ENCODE measurements around the gene CDH4.

CDH4 gene

DNA sequence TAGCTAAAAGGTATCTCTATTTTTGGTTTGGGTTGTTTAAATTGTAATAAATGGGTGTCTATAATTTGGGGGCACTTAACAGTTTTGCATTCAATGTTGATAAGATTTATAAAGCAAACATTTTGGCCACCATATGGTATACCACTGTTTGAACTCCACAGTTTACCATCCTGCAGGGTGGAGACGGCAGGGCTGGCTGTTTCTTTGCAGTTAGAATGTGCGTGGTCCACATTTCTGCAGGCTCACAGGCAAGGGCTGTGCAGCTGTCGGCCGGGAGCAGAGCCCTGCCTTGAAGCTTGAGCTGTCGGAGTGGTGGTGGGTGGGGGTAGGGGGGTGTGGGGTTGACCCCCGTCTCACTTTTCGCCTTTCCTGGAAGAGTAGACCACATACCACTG, 135.9 kb downstream of the CDH4 start:
- no peak for DNase-seq (ENCODE audit: low spot score)
- no peak overlapping the region for H3K4ac ChIP-seq (ENCODE audit: low read length)
- H2BK5ac ChIP-seq (ENCODE audit: low read length), result no peak overlapping the region
- H3K23ac ChIP-seq (ENCODE audit: low read depth, low read length, poor library complexity), result no peak overlapping the region
- no peak overlapping the region for H4K8ac ChIP-seq (ENCODE audit: low read depth, low read length)
- H2BK120ac ChIP-seq (ENCODE audit: low read depth, low read length), result no peak overlapping the region
- H4K91ac ChIP-seq (ENCODE audit: low read depth, low read length, poor library complexity), result no peak overlapping the region
- WGBS, 2 donors (ENCODE audit: extremely low coverage in 2 of 2, insufficient read length in 2 of 2, insufficient replicate concordance in 1 of 2), result no CpG with 5 or more reads among the region's 7 CpGs
- H3K36me3 ChIP-seq (replicated peaks in 1 of 2; ENCODE audit: control insufficient read depth in 2 of 2, insufficient read depth in 2 of 2, low read length in 2 of 2), result peaks cover 0 to 5% of the 10 kb centered on the region in 2 donors
- H2AFZ ChIP-seq (ENCODE audit: low read length), result no peak overlapping the region
- no peaks in the 10 kb centered on the region for H3K27me3 ChIP-seq (ENCODE audit: control insufficient read depth in 3 of 3, insufficient read depth in 3 of 3, low read depth in 1 of 3, low read length in 3 of 3)
- no peak overlapping the region for H3K27ac ChIP-seq (replicated peaks; ENCODE audit: low read length)
- no peak overlapping the region for H2AK5ac ChIP-seq (ENCODE audit: low read depth, low read length)
- peaks cover 2% of the 10 kb centered on the region for H3K79me1 ChIP-seq (ENCODE audit: low read depth, low read length)
- peak overlapping the region; percentile 30 for H3K18ac ChIP-seq (ENCODE audit: low read length)
- H3K9me3 ChIP-seq (replicated peaks in 1 of 2; ENCODE audit: control insufficient read depth in 2 of 2, insufficient read depth in 1 of 2, low read depth in 1 of 2, low read length in 2 of 2), result peaks cover 11 to 36% of the 10 kb centered on the region in 2 donors
- no peak overlapping the region for H2BK12ac ChIP-seq (ENCODE audit: low read length)
- peak overlapping the region; percentile 23 for H2BK15ac ChIP-seq (ENCODE audit: low read length)
- peaks cover 11 to 18% of the 10 kb centered on the region in 2 donors for H3K4me1 ChIP-seq (ENCODE audit: control insufficient read depth in 2 of 2, insufficient read depth in 1 of 2, low read depth in 1 of 2, low read length in 2 of 2)
- H3K14ac ChIP-seq (ENCODE audit: low read length), result peak overlapping the region; percentile 33
- no peak overlapping the region for H3K9ac ChIP-seq (ENCODE audit: low read depth, low read length, poor library complexity)
- H3K4me2 ChIP-seq (ENCODE audit: insufficient read depth, low read length, poor library complexity, severe bottlenecking), result no peak overlapping the region
- no peak overlapping the region for H3K4me3 ChIP-seq (ENCODE audit: low read length in 2 of 2)

DNA sequence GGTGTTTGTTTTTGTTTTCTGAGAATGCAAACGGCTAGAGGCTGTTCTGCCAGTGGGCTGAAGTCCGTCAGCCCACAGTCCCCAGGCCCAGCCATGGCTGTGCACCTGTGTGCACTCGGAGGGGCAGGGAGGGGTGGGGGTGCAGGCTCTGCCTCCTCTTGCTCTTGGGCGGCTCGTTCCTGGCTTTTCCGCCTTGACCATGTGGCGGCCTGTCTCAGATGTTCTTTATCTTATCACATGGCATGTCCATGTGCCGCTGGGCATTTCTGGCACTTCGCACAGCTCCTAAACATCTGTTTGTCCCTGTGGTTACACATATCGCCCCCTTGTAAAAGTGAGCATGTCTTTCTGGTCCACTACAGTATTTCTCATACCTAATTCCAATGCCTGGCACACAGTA, 137.0 kb downstream of the CDH4 start:
- Histone ChIP-seq H3K23ac (ENCODE audit: low read depth, low read length, poor library complexity) (no peak overlapping the region), H3K79me1 (ENCODE audit: low read depth, low read length) (peaks cover 2% of the 10 kb centered on the region), H3K9ac (ENCODE audit: low read depth, low read length, poor library complexity) (no peak overlapping the region), H3K4me3 (ENCODE audit: low read length in 2 of 2) (no peak overlapping the region), H3K4me2 (ENCODE audit: insufficient read depth, low read length, poor library complexity, severe bottlenecking) (no peak overlapping the region), H3K36me3 (replicated peaks in 1 of 2; ENCODE audit: control insufficient read depth in 2 of 2, insufficient read depth in 2 of 2, low read length in 2 of 2) (peaks cover 0 to 5% of the 10 kb centered on the region in 2 donors), H3K27me3 (ENCODE audit: control insufficient read depth in 3 of 3, insufficient read depth in 3 of 3, low read depth in 1 of 3, low read length in 3 of 3) (no peaks in the 10 kb centered on the region), H2BK15ac (ENCODE audit: low read length) (no peak overlapping the region), H3K18ac (ENCODE audit: low read length) (peak overlapping the region; percentile 4), H2AK5ac (ENCODE audit: low read depth, low read length) (no peak overlapping the region), H3K27ac (replicated peaks; ENCODE audit: low read length) (no peak overlapping the region), H2BK120ac (ENCODE audit: low read depth, low read length) (no peak overlapping the region), H3K4me1 (ENCODE audit: control insufficient read depth in 2 of 2, insufficient read depth in 1 of 2, low read depth in 1 of 2, low read length in 2 of 2) (peaks cover 11 to 18% of the 10 kb centered on the region in 2 donors), H3K14ac (ENCODE audit: low read length) (no peak overlapping the region), H3K9me3 (replicated peaks in 1 of 2; ENCODE audit: control insufficient read depth in 2 of 2, insufficient read depth in 1 of 2, low read depth in 1 of 2, low read length in 2 of 2) (peaks cover 11 to 32% of the 10 kb centered on the region in 2 donors), H2BK12ac (ENCODE audit: low read length) (no peak overlapping the region), H3K4ac (ENCODE audit: low read length) (no peak overlapping the region), H2AFZ (ENCODE audit: low read length) (no peak overlapping the region), H4K91ac (ENCODE audit: low read depth, low read length, poor library complexity) (no peak overlapping the region), H4K8ac (ENCODE audit: low read depth, low read length) (no peak overlapping the region), H2BK5ac (ENCODE audit: low read length) (no peak overlapping the region)
- no peak for DNase-seq (ENCODE audit: low spot score)
- WGBS, 2 donors (ENCODE audit: extremely low coverage in 2 of 2, insufficient read length in 2 of 2, insufficient replicate concordance in 1 of 2), result no CpG with 5 or more reads among the region's 10 CpGs

DNA sequence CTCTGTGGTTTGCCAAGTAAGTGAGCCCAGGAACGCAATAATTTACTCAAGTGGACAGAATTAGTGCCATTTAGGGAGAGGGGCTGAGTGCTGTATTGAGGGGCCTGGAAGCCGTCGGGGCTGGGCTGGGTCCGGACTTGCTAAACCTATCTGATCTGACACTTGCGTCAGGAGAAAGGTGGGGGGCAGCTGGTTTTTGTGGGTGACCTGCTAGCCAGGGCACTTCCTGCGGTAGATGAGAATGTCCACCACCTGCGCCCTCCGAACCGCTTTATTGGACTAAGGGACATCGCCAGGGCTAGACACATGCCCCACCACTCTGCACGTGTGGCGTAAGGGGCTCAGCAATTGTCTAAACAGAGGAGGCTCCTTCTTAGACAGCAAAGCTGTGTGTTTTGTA, 139.1 kb downstream of the CDH4 start:
- Histone ChIP-seq H3K27ac (replicated peaks; ENCODE audit: low read length) (peak overlapping the region; percentile 13), H3K4me3 (ENCODE audit: low read length in 2 of 2) (no peak overlapping the region), H3K9ac (ENCODE audit: low read depth, low read length, poor library complexity) (no peak overlapping the region), H3K4me1 (ENCODE audit: control insufficient read depth in 2 of 2, insufficient read depth in 1 of 2, low read depth in 1 of 2, low read length in 2 of 2) (peaks cover 11 to 18% of the 10 kb centered on the region in 2 donors), H3K4me2 (ENCODE audit: insufficient read depth, low read length, poor library complexity, severe bottlenecking) (no peak overlapping the region), H2AFZ (ENCODE audit: low read length) (peak overlapping the region; percentile 13), H3K9me3 (replicated peaks in 1 of 2; ENCODE audit: control insufficient read depth in 2 of 2, insufficient read depth in 1 of 2, low read depth in 1 of 2, low read length in 2 of 2) (peaks cover 4 to 20% of the 10 kb centered on the region in 2 donors), H3K79me1 (ENCODE audit: low read depth, low read length) (peaks cover 2% of the 10 kb centered on the region), H2BK5ac (ENCODE audit: low read length) (peak overlapping the region; percentile 59), H3K36me3 (replicated peaks in 1 of 2; ENCODE audit: control insufficient read depth in 2 of 2, insufficient read depth in 2 of 2, low read length in 2 of 2) (peaks cover 0 to 5% of the 10 kb centered on the region in 2 donors), H2BK15ac (ENCODE audit: low read length) (no peak overlapping the region), H2AK5ac (ENCODE audit: low read depth, low read length) (no peak overlapping the region), H3K14ac (ENCODE audit: low read length) (no peak overlapping the region), H3K18ac (ENCODE audit: low read length) (peak overlapping the region; percentile 50), H4K8ac (ENCODE audit: low read depth, low read length) (no peak overlapping the region), H3K27me3 (ENCODE audit: control insufficient read depth in 3 of 3, insufficient read depth in 3 of 3, low read depth in 1 of 3, low read length in 3 of 3) (no peaks in the 10 kb centered on the region), H3K23ac (ENCODE audit: low read depth, low read length, poor library complexity) (no peak overlapping the region), H3K4ac (ENCODE audit: low read length) (no peak overlapping the region), H2BK12ac (ENCODE audit: low read length) (no peak overlapping the region), H4K91ac (ENCODE audit: low read depth, low read length, poor library complexity) (no peak overlapping the region), H2BK120ac (ENCODE audit: low read depth, low read length) (no peak overlapping the region)
- DNase-seq (ENCODE audit: low spot score), result no peak
- no CpG with 5 or more reads among the region's 12 CpGs for WGBS, 2 donors (ENCODE audit: extremely low coverage in 2 of 2, insufficient read length in 2 of 2, insufficient replicate concordance in 1 of 2)

DNA sequence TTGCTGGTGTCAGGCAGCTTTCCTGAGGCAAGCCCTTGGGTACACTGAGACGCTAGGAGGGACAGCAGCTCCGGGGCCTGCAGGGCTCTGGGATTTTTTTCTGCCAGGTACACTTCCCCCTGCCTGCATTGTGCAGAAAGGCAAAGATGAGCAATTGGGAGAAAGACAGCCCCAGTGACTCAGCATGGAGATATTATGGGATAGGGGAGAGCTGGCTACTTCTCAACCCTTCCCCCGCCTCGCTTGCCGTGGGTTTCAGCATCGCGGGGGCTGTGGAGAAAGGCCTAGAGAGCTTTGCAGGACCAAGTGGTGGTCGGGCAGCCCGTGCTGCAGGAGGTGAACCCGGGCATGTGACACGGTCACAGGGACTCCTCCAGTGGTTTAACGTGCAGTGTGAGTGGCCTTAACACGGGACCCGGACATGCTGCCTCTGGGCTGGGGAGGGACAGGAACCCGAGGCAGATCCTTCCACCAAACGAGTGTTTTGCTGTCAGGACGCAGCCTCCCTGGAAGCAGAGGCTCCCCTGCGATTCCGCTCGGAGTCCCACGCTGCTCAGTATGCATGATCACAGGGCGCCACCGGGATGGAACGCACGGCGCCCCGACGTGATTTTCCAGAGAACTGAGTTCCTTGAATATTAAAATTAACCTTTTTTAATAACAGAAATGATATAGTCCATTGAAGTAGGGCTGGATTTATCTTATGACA, 139.9 kb downstream of the CDH4 start:
- H3K9ac ChIP-seq (ENCODE audit: low read depth, low read length, poor library complexity), result peak overlapping the region; percentile 47
- H3K4me3 ChIP-seq (ENCODE audit: low read length in 2 of 2), result no peak overlapping the region
- no peak for DNase-seq (ENCODE audit: low spot score)
- WGBS, 2 donors (ENCODE audit: extremely low coverage in 2 of 2, insufficient read length in 2 of 2, insufficient replicate concordance in 1 of 2), result no CpG with 5 or more reads among the region's 28 CpGs
- no peak overlapping the region for H3K4me2 ChIP-seq (ENCODE audit: insufficient read depth, low read length, poor library complexity, severe bottlenecking)
- H2BK5ac ChIP-seq (ENCODE audit: low read length), result peak overlapping the region; percentile 59
- H3K23ac ChIP-seq (ENCODE audit: low read depth, low read length, poor library complexity), result no peak overlapping the region
- H4K8ac ChIP-seq (ENCODE audit: low read depth, low read length), result no peak overlapping the region
- H2AFZ ChIP-seq (ENCODE audit: low read length), result peak overlapping the region; percentile 47
- H4K91ac ChIP-seq (ENCODE audit: low read depth, low read length, poor library complexity), result no peak overlapping the region
- peak overlapping the region; percentile 75 for H3K14ac ChIP-seq (ENCODE audit: low read length)
- peaks cover 11 to 18% of the 10 kb centered on the region in 2 donors for H3K4me1 ChIP-seq (ENCODE audit: control insufficient read depth in 2 of 2, insufficient read depth in 1 of 2, low read depth in 1 of 2, low read length in 2 of 2)
- H3K18ac ChIP-seq (ENCODE audit: low read length), result peak overlapping the region; percentile 92
- peaks cover 0 to 5% of the 10 kb centered on the region in 2 donors for H3K36me3 ChIP-seq (replicated peaks in 1 of 2; ENCODE audit: control insufficient read depth in 2 of 2, insufficient read depth in 2 of 2, low read length in 2 of 2)
- H3K9me3 ChIP-seq (replicated peaks in 1 of 2; ENCODE audit: control insufficient read depth in 2 of 2, insufficient read depth in 1 of 2, low read depth in 1 of 2, low read length in 2 of 2), result peaks cover 7 to 26% of the 10 kb centered on the region in 2 donors
- H2AK5ac ChIP-seq (ENCODE audit: low read depth, low read length), result peak overlapping the region; percentile 98
- H3K4ac ChIP-seq (ENCODE audit: low read length), result no peak overlapping the region
- no peak overlapping the region for H2BK12ac ChIP-seq (ENCODE audit: low read length)
- H3K27ac ChIP-seq (replicated peaks; ENCODE audit: low read length), result peak overlapping the region; percentile 13
- no peaks in the 10 kb centered on the region for H3K27me3 ChIP-seq (ENCODE audit: control insufficient read depth in 3 of 3, insufficient read depth in 3 of 3, low read depth in 1 of 3, low read length in 3 of 3)
- H2BK15ac ChIP-seq (ENCODE audit: low read length), result peak overlapping the region; percentile 95
- peaks cover 4% of the 10 kb centered on the region for H3K79me1 ChIP-seq (ENCODE audit: low read depth, low read length)
- no peak overlapping the region for H2BK120ac ChIP-seq (ENCODE audit: low read depth, low read length)
